IPS-20b (cell line): ENCODE data around the gene CPNE4.

ENCODE experiments used
- H3K27ac ChIP-seq: one replicate; pipeline ENCODE4 v1.5.1; 2013; ENCODE audit warnings: low read length
- H3K27me3 ChIP-seq: 2 replicates; pipeline ENCODE4 v1.6.1; 2013; ENCODE audit warnings: mild to moderate bottlenecking, low read length, inconsistent platforms; ENCODE audit not compliant: insufficient read depth
- H3K36me3 ChIP-seq: 2 replicates; pipeline ENCODE4 v1.6.1; 2013; ENCODE audit warnings: low read depth, mild to moderate bottlenecking, inconsistent platforms, low read length, moderate library complexity; ENCODE audit not compliant: insufficient read depth
- H3K4me1 ChIP-seq: 2 replicates; pipeline ENCODE4 v1.6.1; 2013; ENCODE audit warnings: mild to moderate bottlenecking, control low read depth, inconsistent platforms, low read length, moderate library complexity; ENCODE audit not compliant: insufficient read depth
- H3K4me3 ChIP-seq: 2 replicates; pipeline ENCODE4 v1.5.1; 2013; ENCODE audit warnings: mild to moderate bottlenecking, low read length, inconsistent platforms
- H3K9ac ChIP-seq: 2 replicates; pipeline ENCODE4 v1.6.1; 2013; ENCODE audit warnings: low read depth, mild to moderate bottlenecking, inconsistent platforms, low read length, moderate library complexity
- H3K9me3 ChIP-seq: 2 replicates; pipeline ENCODE4 v1.6.1; 2013; ENCODE audit warnings: mild to moderate bottlenecking, low read depth, low read length, inconsistent platforms; ENCODE audit not compliant: insufficient read depth

The CPNE4 gene

DNA sequence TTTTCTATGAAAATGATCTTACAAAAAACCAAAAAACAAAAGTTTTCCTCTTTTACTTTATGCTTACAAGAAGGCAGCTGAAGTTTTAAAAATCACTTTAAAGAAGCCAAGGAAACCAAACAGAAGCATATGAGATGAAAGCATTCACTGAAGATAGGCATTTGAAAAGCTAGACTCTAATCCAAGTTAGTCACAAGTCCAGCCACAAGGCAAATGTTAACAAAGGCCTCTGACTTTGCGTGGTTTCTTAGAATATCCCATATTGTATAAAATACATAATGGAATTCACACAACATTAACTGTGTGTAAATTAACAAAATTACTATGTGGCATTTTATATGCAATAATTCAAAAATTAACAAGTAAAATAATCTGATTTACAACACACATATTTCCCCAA, 549.7 kb downstream of the CPNE4 start:
- Histone ChIP-seq H3K9me3 (no peaks in the 10 kb centered on the region), H3K4me3 (no peak overlapping the region), H3K9ac (no peak overlapping the region), H3K27ac (no peak overlapping the region), H3K27me3 (no peaks in the 10 kb centered on the region), H3K36me3 (peaks cover 87% of the 10 kb centered on the region), H3K4me1 (no peaks in the 10 kb centered on the region)

DNA sequence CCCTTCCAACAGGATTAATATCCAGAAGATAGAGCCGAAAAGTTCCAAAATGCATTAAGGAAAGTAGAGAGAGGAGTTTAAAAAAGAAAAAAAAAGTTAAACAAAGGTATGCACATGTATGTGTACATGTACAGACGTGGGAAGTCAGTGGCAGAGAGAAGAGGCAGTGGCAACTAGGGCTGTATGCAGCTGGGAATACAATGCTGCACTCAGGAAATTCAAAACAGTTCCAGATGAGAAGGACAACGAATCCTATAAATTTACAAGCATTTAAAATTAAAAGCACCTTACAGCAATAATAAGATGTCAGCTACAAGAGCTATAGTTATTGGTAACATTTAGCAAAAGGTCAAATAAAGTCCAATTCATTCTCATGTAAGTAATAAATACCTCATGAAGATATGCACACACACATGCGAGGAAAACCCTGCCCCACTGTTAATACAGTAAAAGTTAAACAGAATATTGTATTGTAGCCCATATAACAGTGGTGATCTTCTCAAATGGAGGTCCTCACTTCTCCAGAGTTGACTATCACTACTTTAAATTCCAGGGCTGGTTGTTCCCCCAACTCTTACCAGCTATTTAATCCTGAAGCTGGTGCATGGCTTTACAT, 550.2 kb downstream of the CPNE4 start:
- Histone ChIP-seq H3K27me3 (no peaks in the 10 kb centered on the region), H3K27ac (no peak overlapping the region), H3K9me3 (no peaks in the 10 kb centered on the region), H3K4me1 (no peaks in the 10 kb centered on the region), H3K9ac (no peak overlapping the region), H3K4me3 (no peak overlapping the region), H3K36me3 (peaks cover 86% of the 10 kb centered on the region)
